Testis (tissue), 3 donors: ENCODE data around the gene ADSL. TPM values are rescaled to one million over a fixed set of nuclear protein-coding genes. Genes with fewer than 3 reads are reported as not detected.

Experiments used
- DNase-seq: peaks from one replicate; pipeline ENCODE4 v3.0.0-alpha.2; 2019
- H3K27ac ChIP-seq, 2 donors: fragments of 200-600 bp; sonication (generic); one replicate each; pipeline ENCODE4 v1.5.1; 2019
- H3K27me3 ChIP-seq: fragments of 200-600 bp; sonication (generic); one replicate; pipeline ENCODE4 v1.5.1; 2019
- H3K36me3 ChIP-seq: fragments of 200-600 bp; sonication (generic); one replicate; pipeline ENCODE4 v1.5.1; 2017; ENCODE audit warnings: low read depth; ENCODE audit errors: missing control alignments
- H3K4me1 ChIP-seq: fragments of 200-600 bp; sonication (generic); one replicate; pipeline ENCODE4 v1.5.1; 2019
- H3K4me3 ChIP-seq, 2 donors: fragments of 200-600 bp; sonication (generic); one replicate each; pipeline ENCODE4 v1.5.1; 2017 to 2019
- H3K9me3 ChIP-seq: fragments of 200-600 bp; sonication (generic); one replicate; pipeline ENCODE4 v1.5.1; 2017
- POLR2A ChIP-seq: fragments of 450-650 bp; IDR thresholded peaks from one replicate; pipeline ENCODE4 v1.6.1; 2017; ENCODE audit warnings: antibody characterized with exemption, mild to moderate bottlenecking, moderate library complexity
- WGBS, 2 donors: methylation state at CpG; one replicate each; pipeline ENCODE4 v1.1.5; 2018; 5-methylcytosine and 5-hydroxymethylcytosine counted together
- intact Hi-C: fragments of 100-400 bp; cut with DNase I; formaldehyde crosslinking; loops from one replicate; pipeline ENCODE4 v1.15.1; 2023; ENCODE audit warnings: low total_unique reads
- polyA plus RNA-seq: library from polyadenylated mRNA; stranded (reverse); fragments of 350-450 nt; fragmentation: Illumina TruSeq; extraction: RNeasy Lipid Tissue Mini Kit (QIAGEN cat#74804); gene quantifications from one replicate; pipeline ENCODE4 v1.2.3, GENCODE V29; 2014; ENCODE audit warnings: low read depth, low replicate concordance; ENCODE audit not compliant: insufficient read depth
- total RNA-seq, 2 donors: library from RNA; depleted of rRNA; stranded (reverse); fragments of >200 nt; gene quantifications; one replicate each; pipeline ENCODE4 v1.2.3, GENCODE V29; 2016
- TF ChIP-seq, protein P1 (sequence below), 3 experiments: fragments of 450-650 bp in 2 of 3; fragments of 200-600 bp in 1 of 3; sonication (generic) in 1 of 3; IDR thresholded peaks; one replicate each; pipeline ENCODE4 v1.5.1; 2016 to 2019; ENCODE audit warnings: antibody characterized with exemption in 3 of 3, mild to moderate bottlenecking in 2 of 3, moderate library complexity in 1 of 3

Gene ADSL
- total and polyA plus RNA-seq, 3 donors from 2014 or later = 72.4 to 102 (median 78.9) TPM

DNA sequence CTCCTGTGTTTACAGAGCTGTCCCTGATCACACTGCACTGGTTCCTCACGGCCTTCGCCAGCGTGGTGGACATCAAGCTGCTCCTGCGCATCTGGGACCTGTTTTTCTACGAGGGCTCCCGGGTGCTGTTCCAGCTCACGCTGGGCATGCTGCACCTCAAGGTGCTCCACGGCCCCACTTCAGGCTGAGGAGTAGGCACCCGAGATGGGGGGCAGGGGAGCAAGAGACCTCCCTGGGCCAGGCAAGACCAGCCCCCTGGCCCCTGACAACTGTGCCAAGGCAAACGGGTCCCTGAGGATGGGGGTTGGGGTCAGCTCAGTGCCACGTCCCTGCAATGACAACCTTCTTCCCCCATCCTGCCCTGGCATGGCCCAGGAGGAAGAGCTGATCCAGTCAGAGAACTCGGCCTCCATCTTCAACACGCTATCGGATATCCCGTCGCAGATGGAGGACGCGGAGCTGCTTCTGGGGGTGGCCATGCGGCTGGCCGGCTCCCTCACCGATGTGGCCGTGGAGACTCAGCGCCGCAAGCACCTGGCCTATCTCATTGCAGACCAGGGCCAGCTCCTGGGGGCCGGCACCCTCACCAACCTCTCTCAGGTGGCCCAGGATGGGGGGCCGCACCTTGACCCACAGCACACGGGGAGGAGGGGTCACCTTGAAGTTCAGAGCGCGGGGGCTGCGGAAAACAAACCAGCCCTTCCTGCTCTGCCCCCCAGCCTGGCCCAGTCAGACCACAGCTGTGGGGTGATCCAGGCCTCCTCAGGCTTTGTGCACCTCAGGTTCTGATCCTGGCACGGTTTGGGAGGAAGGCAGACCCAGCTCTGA lies 60.0 kb downstream of the ADSL start:
- H3K36me3 ChIP-seq = no peaks in the 10 kb centered on the region
- WGBS, 2 donors = 93 to 96% methylated on average over 7 to 25 of the region's 31 CpGs
- H3K27ac ChIP-seq = no peak overlapping the region
- intact Hi-C loops = no loop called here
- DNase-seq = no peak
- H3K4me1 ChIP-seq = no peaks in the 10 kb centered on the region
- no peaks in the 10 kb centered on the region for H3K27me3 ChIP-seq
- no peaks in the 10 kb centered on the region for H3K9me3 ChIP-seq
- TF ChIP-seq, protein P1, sequence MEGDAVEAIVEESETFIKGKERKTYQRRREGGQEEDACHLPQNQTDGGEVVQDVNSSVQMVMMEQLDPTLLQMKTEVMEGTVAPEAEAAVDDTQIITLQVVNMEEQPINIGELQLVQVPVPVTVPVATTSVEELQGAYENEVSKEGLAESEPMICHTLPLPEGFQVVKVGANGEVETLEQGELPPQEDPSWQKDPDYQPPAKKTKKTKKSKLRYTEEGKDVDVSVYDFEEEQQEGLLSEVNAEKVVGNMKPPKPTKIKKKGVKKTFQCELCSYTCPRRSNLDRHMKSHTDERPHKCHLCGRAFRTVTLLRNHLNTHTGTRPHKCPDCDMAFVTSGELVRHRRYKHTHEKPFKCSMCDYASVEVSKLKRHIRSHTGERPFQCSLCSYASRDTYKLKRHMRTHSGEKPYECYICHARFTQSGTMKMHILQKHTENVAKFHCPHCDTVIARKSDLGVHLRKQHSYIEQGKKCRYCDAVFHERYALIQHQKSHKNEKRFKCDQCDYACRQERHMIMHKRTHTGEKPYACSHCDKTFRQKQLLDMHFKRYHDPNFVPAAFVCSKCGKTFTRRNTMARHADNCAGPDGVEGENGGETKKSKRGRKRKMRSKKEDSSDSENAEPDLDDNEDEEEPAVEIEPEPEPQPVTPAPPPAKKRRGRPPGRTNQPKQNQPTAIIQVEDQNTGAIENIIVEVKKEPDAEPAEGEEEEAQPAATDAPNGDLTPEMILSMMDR (IDR thresholded peaks at IDR 0.05) = no peak
- TF ChIP-seq POLR2A = no peak
- H3K4me3 ChIP-seq = no peak overlapping the region

DNA sequence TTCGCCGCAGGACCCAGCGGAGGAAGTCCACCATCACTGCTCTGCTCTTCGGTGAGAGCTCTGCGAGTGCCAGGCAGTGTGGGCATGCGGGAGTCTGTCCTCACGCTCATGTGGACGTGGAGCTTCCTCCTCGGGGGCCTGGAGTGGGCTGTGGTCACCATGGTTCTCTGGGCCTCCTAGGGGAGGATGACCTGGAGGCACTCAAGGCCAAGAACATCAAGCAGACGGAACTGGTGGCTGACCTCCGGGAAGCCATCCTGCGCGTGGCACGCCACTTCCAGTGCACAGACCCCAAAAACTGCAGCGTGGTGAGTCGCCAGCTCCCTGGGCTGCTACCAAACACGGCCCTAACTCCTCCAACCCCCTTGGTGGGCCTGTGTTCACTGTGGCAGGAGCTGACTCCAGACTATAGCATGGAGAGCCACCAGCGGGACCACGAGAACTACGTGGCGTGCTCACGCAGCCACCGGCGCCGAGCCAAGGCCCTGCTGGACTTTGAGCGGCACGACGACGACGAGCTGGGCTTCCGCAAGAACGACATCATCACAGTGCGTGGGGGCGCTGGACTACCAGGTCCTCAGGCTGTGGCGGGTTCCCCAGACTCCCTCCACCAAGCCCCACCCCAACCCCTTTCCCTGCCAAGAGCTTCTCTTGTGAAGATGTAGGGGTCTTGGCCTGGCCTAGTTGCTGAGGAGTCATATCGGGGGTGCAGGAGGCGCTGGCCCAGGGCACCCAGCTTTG lies 60.9 kb downstream of the ADSL start:
- H3K27me3 ChIP-seq = no peaks in the 10 kb centered on the region
- no peak for DNase-seq
- H3K27ac ChIP-seq = no peak overlapping the region
- H3K36me3 ChIP-seq = no peaks in the 10 kb centered on the region
- TF ChIP-seq POLR2A = no peak
- TF ChIP-seq, protein P1 (IDR thresholded peaks at IDR 0.05) = no peak
- H3K9me3 ChIP-seq = no peaks in the 10 kb centered on the region
- 88 to 97% methylated on average over 20 to 37 of the region's 37 CpGs for WGBS, 2 donors
- H3K4me1 ChIP-seq = no peaks in the 10 kb centered on the region
- H3K4me3 ChIP-seq = no peak overlapping the region
- intact Hi-C loops = no loop called here

DNA sequence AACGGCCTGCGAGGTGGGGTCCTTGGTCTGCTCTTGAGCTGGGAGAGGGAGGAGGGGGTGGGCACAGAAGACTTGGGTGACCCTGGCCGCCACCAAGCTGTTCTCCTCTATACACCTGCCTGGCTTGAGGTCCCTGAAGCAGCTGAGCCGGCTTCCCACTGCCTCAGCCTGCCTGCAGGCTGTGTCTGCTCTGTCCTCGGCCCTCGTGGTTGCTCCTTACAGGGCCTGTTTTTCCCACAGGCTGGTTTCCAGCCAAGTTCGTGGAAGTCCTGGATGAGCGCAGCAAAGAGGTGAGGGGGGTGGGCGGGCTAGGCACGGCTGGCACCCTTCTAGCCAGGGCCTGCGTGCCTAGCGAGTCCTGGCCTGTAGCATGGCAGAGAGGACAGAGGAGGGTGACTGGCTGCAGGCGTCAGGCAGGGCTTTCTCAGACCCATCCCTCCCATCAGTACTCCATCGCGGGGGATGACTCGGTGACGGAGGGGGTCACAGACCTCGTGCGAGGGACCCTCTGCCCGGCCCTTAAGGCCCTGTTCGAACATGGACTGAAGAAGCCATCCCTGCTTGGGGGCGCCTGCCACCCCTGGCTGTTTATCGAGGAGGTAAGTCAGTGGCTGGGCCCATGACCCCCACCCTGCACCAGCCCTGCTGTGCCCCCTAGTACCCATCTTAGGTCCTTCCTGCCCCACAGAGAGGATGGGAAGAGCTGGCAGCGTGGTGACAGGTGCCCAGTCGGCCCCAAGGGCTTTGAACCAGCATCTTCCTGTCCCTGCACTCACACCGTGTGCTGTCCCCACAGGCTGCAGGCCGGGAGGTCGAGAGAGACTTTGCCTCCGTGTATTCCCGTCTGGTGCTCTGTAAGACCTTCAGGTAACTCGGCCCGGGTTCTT lies 61.8 kb downstream of the ADSL start:
- Histone ChIP-seq H3K36me3 (no peaks in the 10 kb centered on the region), H3K4me1 (no peaks in the 10 kb centered on the region), H3K4me3 (no peak overlapping the region), H3K27me3 (no peaks in the 10 kb centered on the region), H3K9me3 (no peaks in the 10 kb centered on the region), H3K27ac (no peak overlapping the region)
- 91% methylated on average over 15 to 32 of the region's 32 CpGs for WGBS, 2 donors
- no peak for TF ChIP-seq POLR2A
- TF ChIP-seq, protein P1 (IDR thresholded peaks at IDR 0.05) = no peak
- intact Hi-C loops = no loop called here
- no peak for DNase-seq

DNA sequence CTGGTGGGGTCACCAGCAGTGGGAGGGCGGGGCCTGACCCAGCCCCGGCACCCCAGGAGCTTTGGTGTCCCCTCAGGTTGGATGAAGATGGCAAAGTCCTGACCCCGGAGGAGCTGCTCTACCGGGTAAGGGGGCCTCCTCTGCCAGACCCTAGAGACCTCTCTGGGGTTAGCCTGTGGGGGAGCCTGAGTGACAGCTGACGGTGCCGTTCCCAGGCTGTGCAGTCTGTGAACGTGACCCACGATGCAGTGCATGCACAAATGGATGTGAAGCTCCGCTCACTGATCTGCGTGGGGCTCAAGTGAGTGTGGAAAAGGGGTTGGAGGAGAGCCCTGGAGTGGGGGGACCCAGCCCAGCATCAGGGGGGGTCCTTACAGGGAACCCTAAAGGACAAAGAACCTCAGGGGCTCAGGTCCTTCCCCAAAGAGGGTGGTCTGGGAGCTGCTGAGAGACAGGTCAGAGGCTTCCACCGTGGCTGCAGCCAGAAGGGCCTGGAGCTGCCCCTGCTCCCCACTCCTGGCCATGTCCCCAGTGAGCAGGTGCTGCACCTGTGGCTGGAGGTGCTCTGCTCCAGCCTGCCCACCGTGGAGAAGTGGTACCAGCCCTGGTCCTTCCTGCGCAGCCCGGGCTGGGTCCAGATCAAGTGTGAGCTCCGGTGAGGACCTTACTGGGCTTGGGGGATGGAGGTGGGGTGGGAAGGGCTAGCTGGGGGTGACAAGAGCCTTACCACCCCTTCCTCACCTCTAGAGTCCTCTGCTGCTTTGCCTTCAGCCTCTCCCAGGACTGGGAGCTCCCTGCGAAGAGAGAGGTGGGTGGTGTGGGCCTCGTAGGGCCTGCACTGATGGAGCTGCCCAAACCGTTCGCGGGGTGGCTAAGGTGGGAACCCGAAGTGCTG lies 62.7 kb downstream of the ADSL start:
- H3K27ac ChIP-seq = no peak overlapping the region
- TF ChIP-seq POLR2A = no peak
- TF ChIP-seq, protein P1 (IDR thresholded peaks at IDR 0.05) = no peak
- intact Hi-C loops = no loop called here
- H3K4me3 ChIP-seq = no peak overlapping the region
- 84 to 88% methylated on average over 9 to 21 of the region's 21 CpGs for WGBS, 2 donors
- no peaks in the 10 kb centered on the region for H3K9me3 ChIP-seq
- H3K27me3 ChIP-seq = no peaks in the 10 kb centered on the region
- DNase-seq = no peak
- H3K4me1 ChIP-seq = no peaks in the 10 kb centered on the region
- H3K36me3 ChIP-seq = no peaks in the 10 kb centered on the region
